ENCODE data around the gene NRN1. TPM values are rescaled to one million over a fixed set of nuclear protein-coding genes. Genes with fewer than 3 reads are reported as not detected.
A peak's percentile ranks its signal among the peaks of the same experiment; 100 is the strongest.

NRN1 gene
- total and polyA plus RNA-seq, 12 donors, result 1.1 to 13.6 (median 5.4) TPM

DNA sequence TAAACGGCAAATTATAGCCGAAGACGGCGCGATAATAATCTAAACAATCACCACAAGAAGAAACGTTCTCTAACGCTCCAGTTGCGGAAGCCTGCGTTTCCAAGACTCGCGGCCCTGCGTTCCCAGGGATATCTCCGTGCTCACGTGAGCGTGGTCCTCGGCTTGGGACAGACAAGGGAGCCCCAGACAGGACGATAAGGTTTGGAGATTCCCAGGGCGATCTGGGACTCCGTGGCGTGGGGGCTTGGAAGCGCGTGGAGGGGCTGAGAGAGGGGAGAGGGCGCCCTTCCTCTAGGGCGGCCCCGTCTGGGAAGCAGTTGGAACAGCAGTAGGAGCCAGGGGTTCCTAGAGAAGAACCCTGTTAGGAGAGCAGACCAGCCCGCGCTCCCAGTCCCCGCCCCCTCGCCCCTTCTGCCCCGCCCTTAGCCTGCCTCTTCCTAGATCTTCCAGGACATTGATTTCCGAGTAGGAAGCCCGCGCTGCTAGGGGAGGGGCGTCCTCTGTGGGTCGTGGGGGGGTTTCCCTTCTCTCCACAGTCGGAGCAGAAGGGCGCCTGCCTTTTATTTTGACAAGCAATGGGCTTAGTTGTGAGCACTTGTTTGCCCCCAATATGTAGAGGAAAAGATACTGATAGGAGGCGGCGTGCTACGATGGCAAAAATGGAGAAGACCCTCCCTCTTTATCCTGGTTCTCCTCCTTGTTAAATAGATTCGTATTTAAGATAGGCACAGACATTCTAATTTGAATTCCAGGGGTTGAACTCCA, 10.6 kb downstream of the NRN1 start:
- H3K27ac ChIP-seq, result peak overlapping the region in 3 of 5 donors; percentile 4 to 55 (median 40)
- peak; percentile 55 to 83 (median 70) for DNase-seq
- H3K36me3 ChIP-seq (replicated peaks in 1 of 2), result no peaks in the 10 kb centered on the region
- intact Hi-C loops (cut with DNase I), result no loop called here
- peaks cover 10 to 29% of the 10 kb centered on the region in 2 donors for H3K4me1 ChIP-seq (replicated peaks in 1 of 2)
- 4 to 6% (median 4%) methylated on average over 35 to 41 of the region's 41 CpGs for WGBS, 4 donors
- no peak for TF ChIP-seq POLR2A (IDR thresholded peaks at IDR 0.05)
- TF ChIP-seq, protein P1, sequence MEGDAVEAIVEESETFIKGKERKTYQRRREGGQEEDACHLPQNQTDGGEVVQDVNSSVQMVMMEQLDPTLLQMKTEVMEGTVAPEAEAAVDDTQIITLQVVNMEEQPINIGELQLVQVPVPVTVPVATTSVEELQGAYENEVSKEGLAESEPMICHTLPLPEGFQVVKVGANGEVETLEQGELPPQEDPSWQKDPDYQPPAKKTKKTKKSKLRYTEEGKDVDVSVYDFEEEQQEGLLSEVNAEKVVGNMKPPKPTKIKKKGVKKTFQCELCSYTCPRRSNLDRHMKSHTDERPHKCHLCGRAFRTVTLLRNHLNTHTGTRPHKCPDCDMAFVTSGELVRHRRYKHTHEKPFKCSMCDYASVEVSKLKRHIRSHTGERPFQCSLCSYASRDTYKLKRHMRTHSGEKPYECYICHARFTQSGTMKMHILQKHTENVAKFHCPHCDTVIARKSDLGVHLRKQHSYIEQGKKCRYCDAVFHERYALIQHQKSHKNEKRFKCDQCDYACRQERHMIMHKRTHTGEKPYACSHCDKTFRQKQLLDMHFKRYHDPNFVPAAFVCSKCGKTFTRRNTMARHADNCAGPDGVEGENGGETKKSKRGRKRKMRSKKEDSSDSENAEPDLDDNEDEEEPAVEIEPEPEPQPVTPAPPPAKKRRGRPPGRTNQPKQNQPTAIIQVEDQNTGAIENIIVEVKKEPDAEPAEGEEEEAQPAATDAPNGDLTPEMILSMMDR (IDR thresholded peaks at IDR 0.05), result peak in 2 of 6 experiments; percentile 12 to 16
- no peaks in the 10 kb centered on the region for H3K9me3 ChIP-seq (replicated peaks in 1 of 3)
- H3K27me3 ChIP-seq, result peaks cover 70% of the 10 kb centered on the region
- peak overlapping the region; percentile 40 to 79 (median 62) for H3K4me3 ChIP-seq

DNA sequence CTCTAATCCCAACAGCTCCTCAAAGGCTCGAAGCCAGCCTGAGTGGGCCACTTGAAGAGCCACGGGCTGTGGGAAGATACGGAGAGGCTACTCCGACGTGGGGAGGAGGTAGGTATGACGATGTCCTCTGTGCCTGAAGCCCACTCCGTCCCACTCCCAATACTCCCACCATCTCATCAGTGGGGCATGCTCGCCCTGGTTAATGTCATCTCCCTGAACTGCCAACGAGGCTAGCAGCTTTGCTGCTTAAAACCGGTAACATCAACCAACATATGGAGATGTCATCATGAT, 11.1 kb downstream of the NRN1 start:
- Histone ChIP-seq H3K36me3 (replicated peaks in 1 of 2) (no peaks in the 10 kb centered on the region), H3K27ac (no peak overlapping the region), H3K27me3 (peaks cover 65% of the 10 kb centered on the region), H3K4me3 (peak overlapping the region in 1 of 4 donors; percentile 75), H3K4me1 (replicated peaks in 1 of 2) (peaks cover 10 to 29% of the 10 kb centered on the region in 2 donors), H3K9me3 (replicated peaks in 1 of 3) (no peaks in the 10 kb centered on the region)
- no peak for DNase-seq
- 10 to 21% (median 19%) methylated on average over 4 to 10 of the region's 10 CpGs for WGBS, 4 donors
- no peak for TF ChIP-seq POLR2A (IDR thresholded peaks at IDR 0.05)
- TF ChIP-seq, protein P1 (IDR thresholded peaks at IDR 0.05), result no peak
- intact Hi-C loops (cut with DNase I), result no loop called here

DNA sequence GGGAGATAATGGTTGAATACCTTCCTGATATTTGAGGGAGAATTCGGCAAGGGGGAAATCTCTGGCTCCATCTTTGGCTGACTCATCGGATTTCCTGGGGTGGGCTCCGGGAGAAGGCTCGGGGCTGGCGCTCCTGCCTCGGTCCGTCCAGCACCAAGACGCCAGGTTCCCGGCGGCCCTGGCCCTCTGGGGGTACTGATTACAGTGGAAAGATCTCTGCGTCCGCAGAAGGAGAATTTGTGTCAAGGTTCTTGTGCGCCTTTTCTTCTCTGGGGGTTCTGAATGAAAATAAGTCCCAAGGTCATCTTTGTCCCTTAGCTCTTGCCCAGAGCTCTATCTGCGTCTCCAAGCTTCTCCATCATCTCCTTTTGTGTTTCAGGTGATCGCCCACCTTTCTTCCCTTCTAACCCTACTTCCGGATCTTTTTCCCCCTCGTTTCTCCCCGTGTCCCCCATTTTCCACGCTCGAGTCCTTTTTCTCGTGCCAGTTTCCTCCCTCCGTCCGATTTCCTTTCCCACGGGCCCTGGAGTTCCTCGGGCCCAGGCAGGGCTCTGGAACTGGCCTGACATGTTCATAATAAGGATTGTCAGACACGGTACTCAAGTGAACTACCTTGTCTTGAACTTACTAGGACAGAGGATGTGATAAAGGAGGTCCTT, 11.6 kb downstream of the NRN1 start:
- intact Hi-C loops (cut with DNase I), result no loop called here
- peaks cover 60% of the 10 kb centered on the region for H3K27me3 ChIP-seq
- WGBS, 4 donors, result 11 to 18% (median 13%) methylated on average over 25 to 26 of the region's 26 CpGs
- TF ChIP-seq POLR2A (IDR thresholded peaks at IDR 0.05), result no peak
- TF ChIP-seq, protein P1 (IDR thresholded peaks at IDR 0.05), result no peak
- H3K4me3 ChIP-seq, result no peak overlapping the region
- H3K9me3 ChIP-seq (replicated peaks in 1 of 3), result no peaks in the 10 kb centered on the region
- no peak overlapping the region for H3K27ac ChIP-seq
- no peaks in the 10 kb centered on the region for H3K36me3 ChIP-seq (replicated peaks in 1 of 2)
- H3K4me1 ChIP-seq (replicated peaks in 1 of 2), result peaks cover 10 to 29% of the 10 kb centered on the region in 2 donors
- no peak for DNase-seq

DNA sequence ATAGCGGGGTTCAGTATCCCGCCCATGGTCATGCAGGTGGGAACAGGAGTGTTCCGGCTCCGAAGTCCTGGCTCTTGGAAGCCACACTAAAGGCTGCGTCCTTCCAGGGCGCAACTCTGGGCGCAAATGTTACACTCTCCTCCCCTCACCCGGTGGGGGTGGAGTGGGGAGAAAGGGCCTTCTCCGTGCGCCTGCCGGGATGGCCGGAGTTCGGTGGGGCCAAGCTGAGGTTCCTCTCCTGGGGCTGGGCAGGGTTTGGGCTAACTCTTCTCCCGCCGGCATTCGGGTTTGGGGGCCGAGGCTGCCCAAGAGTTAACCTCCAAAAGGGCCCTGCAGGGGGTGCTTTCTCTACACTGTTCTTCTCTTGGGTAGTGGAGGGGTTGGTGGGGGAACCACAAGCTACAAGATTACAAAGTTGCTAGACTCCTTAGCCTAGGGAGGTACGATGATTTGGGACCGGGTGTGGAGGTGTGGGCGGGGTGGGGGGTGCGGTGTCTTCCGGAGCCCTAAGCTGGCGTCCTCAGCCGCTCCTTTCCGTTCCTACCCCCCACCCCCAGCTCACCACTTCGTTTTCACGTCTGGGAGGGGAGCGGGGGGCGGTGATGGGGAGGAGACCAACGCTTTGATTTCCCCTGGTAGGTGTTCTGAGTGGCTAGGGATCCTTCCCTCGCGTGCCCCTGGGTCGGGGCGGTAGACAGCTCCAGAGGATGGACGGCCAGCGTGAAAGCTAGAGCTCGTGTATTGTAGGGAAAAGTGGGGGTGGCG, 12.3 kb downstream of the NRN1 start:
- TF ChIP-seq, protein P1 (IDR thresholded peaks at IDR 0.05), result no peak
- no peak for TF ChIP-seq POLR2A (IDR thresholded peaks at IDR 0.05)
- Histone ChIP-seq H3K27ac (no peak overlapping the region), H3K4me3 (no peak overlapping the region), H3K36me3 (replicated peaks in 1 of 2) (no peaks in the 10 kb centered on the region), H3K9me3 (replicated peaks in 1 of 3) (no peaks in the 10 kb centered on the region), H3K27me3 (peaks cover 53% of the 10 kb centered on the region), H3K4me1 (replicated peaks in 1 of 2) (peaks cover 10 to 28% of the 10 kb centered on the region in 2 donors)
- no peak for DNase-seq
- 13 to 15% (median 15%) methylated on average over 32 to 38 of the region's 38 CpGs for WGBS, 4 donors
- intact Hi-C loops (cut with DNase I), result no loop called here

Measured in adrenal gland (tissue), 12 donors.